Endothelial cell of umbilical vein (primary cell): Measurements from ENCODE around the gene PNPLA6. TPM values are rescaled to one million over a fixed set of nuclear protein-coding genes. Genes with fewer than 3 reads are reported as not detected.

Experiments used
- BruUV-seq: library from RNA; stranded (reverse); fragments of 400-500 nt; replicated peaks from 2 replicates; lab custom pipeline; 2021; lab: Mats Ljungman, UMichigan
- CTCF ChIA-PET: fragments of 300-600, 350-600 bp; sonication (Branson Sonifier 250); formaldehyde crosslinking; loops from one replicate; lab custom pipeline; 2021; ENCODE audit warnings: antibody characterized with exemption, inconsistent platforms; lab: Charles Lee
- POLR2A ChIA-PET: fragments of 300-600, 350-600 bp; sonication (Branson Sonifier 250); formaldehyde crosslinking; loops from one replicate; lab custom pipeline; 2021; ENCODE audit warnings: antibody characterized with exemption, inconsistent platforms; lab: Charles Lee
- DNase-seq: peaks from one replicate; pipeline ENCODE4 v3.0.0-alpha.2; 2011; ENCODE audit warnings: low read depth, low spot score
- FAIRE-seq: peaks from 2 replicates; lab custom pipeline; 2011; peaks lifted over from hg19 to GRCh38; lab: Jason Lieb, UNC
- H2AFZ ChIP-seq: 2 replicates; pipeline ENCODE4 v1.6.0; 2012; ENCODE audit warnings: low read depth, low read length, control low read depth, inconsistent platforms
- H3K27ac ChIP-seq: 2 replicates; pipeline ENCODE4 v1.5.1; 2011; ENCODE audit warnings: low read depth, mild to moderate bottlenecking, control low read depth, low read length, moderate library complexity; ENCODE audit not compliant: insufficient read depth
- H3K27me3 ChIP-seq, 2 experiments: 2 replicates each; pipeline versions ENCODE4 v1.6.0 to v1.6.1; 2011; ENCODE audit warnings: low read length in 2 of 2, mixed read lengths in 1 of 2; ENCODE audit not compliant: control insufficient read depth in 2 of 2, insufficient read depth in 2 of 2
- H3K36me3 ChIP-seq, 2 experiments: 2 replicates in 1 of 2; 3 replicates in 1 of 2; pipeline ENCODE4 v1.5.1; 2011; ENCODE audit warnings: low read length in 2 of 2, mild to moderate bottlenecking in 1 of 2, moderate library complexity in 1 of 2; ENCODE audit not compliant: control insufficient read depth in 2 of 2, insufficient read depth in 2 of 2; ENCODE audit errors: extremely low read depth in 1 of 2
- H3K4me1 ChIP-seq: 3 replicates; pipeline ENCODE4 v1.5.1; 2011; ENCODE audit warnings: mild to moderate bottlenecking, low read length; ENCODE audit not compliant: control insufficient read depth, insufficient read depth; ENCODE audit errors: extremely low read depth
- H3K4me2 ChIP-seq: 2 replicates; pipeline ENCODE4 v1.6.1; 2011; ENCODE audit warnings: low read length, control low read depth, mixed read lengths; ENCODE audit not compliant: insufficient read depth
- H3K4me3 ChIP-seq, 3 experiments: fragments of 200-600 bp in 1 of 3; sonication (generic), shearing (Covaris generic) in 1 of 3; replicated peaks in 1 of 3; 2 replicates each; pipeline ENCODE4 v1.5.1; 2011 to 2016; ENCODE audit warnings: control low read depth in 3 of 3, low read length in 3 of 3, mild to moderate bottlenecking in 2 of 3, inconsistent platforms in 1 of 3, low read depth in 1 of 3, moderate library complexity in 1 of 3; ENCODE audit not compliant: insufficient read depth in 1 of 3
- H3K79me2 ChIP-seq: 2 replicates; pipeline ENCODE4 v1.6.0; 2012; ENCODE audit warnings: low read length, inconsistent platforms; ENCODE audit not compliant: control insufficient read depth, insufficient read depth
- H3K9ac ChIP-seq: replicated peaks from 2 replicates; pipeline ENCODE3; 2011; ENCODE audit warnings: low read length, control low read depth; ENCODE audit not compliant: insufficient read depth; ENCODE audit errors: extremely low read depth
- H3K9me1 ChIP-seq: replicated peaks from 3 replicates; pipeline ENCODE4 v1.6.0; 2011; ENCODE audit warnings: mild to moderate bottlenecking, low read length; ENCODE audit not compliant: control insufficient read depth, insufficient read depth; ENCODE audit errors: extremely low read depth
- H3K9me3 ChIP-seq: replicated peaks from 2 replicates; pipeline ENCODE4 v1.5.1; 2012; ENCODE audit warnings: low read length, inconsistent platforms; ENCODE audit not compliant: control insufficient read depth, insufficient read depth
- H4K20me1 ChIP-seq: replicated peaks from 2 replicates; pipeline ENCODE3; 2011; ENCODE audit warnings: mild to moderate bottlenecking, low read length; ENCODE audit not compliant: control insufficient read depth, insufficient read depth; ENCODE audit errors: extremely low read depth
- FOS ChIP-seq: IDR thresholded peaks from 2 replicates; pipeline ENCODE4 v1.6.1; 2011; ENCODE audit warnings: mild to moderate bottlenecking, low read length, moderate library complexity, borderline replicate concordance; ENCODE audit not compliant: insufficient read depth
- MYC ChIP-seq: IDR thresholded peaks from one replicate; pipeline ENCODE4 v1.6.1; 2011; ENCODE audit warnings: mild to moderate bottlenecking, low read depth, low read length
- POLR2AphosphoS5 ChIP-seq: IDR thresholded peaks from 2 replicates; pipeline ENCODE4 v1.6.1; 2012; ENCODE audit warnings: low read depth, mild to moderate bottlenecking, control low read depth, low read length, moderate library complexity; ENCODE audit not compliant: insufficient read depth
- dilution Hi-C: fragments of 300-500 bp; cut with MboI; formaldehyde crosslinking; loops from one replicate; pipeline ENCODE4 v1.15.0; 2019; ENCODE audit warnings: low sequenced_read_pairs; ENCODE audit not compliant: extremely low pct_ligation_motif_present
- intact Hi-C: fragments of 100-400 bp; cut with micrococcal nuclease; formaldehyde crosslinking; loops from one replicate; pipeline ENCODE4 v1.10.0; 2022
- polyA plus RNA-seq, 4 experiments: library from polyadenylated mRNA; depleted of rRNA in 3 of 4; stranded (reverse) in 3 of 4; unstranded in 1 of 4; fragments of >200 nt; gene quantifications; 2 replicates each; pipeline versions ENCODE4 v1.2.1 to v1.2.3, GENCODE V29; 2011 to 2012; ENCODE audit warnings: missing spikeins in 1 of 4
- total RNA-seq: library from RNA; stranded (reverse); gene quantifications from 2 replicates; pipeline ENCODE4 v1.2.3, GENCODE V29; 2021
- TF ChIP-seq, protein P1 (sequence below), 2 donors: IDR thresholded peaks; 1 replicate in 1 of 2; 2 replicates in 1 of 2; pipeline ENCODE4 v1.5.1; 2011; ENCODE audit warnings: low read length in 2 of 2, mild to moderate bottlenecking in 2 of 2, moderate library complexity in 2 of 2, control low read depth in 1 of 2, inconsistent platforms in 1 of 2, low read depth in 1 of 2; ENCODE audit not compliant: insufficient read depth in 1 of 2; ENCODE audit errors: extremely low read depth in 1 of 2

The PNPLA6 gene
- total and polyA plus RNA-seq, 2 donors (not counting 3 experiments of a cell fraction or from before 2014, with no cell fraction given) = 106 to 164 TPM

DNA sequence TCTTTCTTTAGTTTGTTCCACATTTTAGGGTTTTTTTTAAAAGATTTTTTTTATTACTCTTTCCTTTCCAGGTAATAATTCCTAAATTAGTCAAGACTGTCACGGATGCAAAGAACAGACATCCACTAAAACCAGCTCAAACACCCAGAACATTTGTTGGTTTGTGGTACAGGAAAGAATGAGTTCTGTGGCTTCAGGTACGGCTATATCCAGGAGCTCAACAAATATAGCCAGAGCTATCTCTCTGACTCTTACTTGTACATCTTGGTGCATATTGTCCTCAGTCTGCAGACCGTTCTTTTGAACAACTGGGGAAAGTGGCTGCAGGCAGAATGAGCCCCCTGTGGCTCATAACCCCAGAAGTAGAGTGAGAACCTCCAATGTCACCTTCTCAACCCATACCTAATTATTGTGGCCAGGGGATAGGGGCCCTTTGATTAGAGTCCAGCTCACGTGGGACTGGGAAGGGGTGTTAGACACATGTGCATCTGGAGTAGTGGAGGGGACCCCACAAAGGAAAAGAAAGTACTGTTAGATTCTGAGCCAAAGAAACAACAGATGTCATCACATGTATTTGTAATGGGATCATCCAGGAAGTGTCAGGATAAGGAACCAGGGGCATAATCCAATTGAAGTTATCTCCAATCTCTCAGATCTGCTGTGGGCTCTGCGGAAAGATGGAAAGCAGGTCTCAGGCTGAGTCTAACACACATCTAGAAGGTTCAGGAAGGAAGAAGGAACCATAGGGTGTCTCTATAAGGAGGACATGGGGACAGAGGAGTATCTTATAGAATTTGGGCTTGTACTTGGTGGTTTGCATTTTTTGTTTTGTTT lies 21.5 kb upstream of the PNPLA6 start:
- H3K9ac ChIP-seq = no peak overlapping the region
- intact Hi-C loops (no loop called here), dilution Hi-C loops (no loop called here)
- ChIA-PET POLR2A (no interaction called here), CTCF (no interaction called here)
- H3K4me2 ChIP-seq = no peak overlapping the region
- no peak overlapping the region for H3K4me3 ChIP-seq
- no peak for DNase-seq
- no peaks in the 10 kb centered on the region for H3K9me1 ChIP-seq
- no peak for TF ChIP-seq POLR2AphosphoS5
- TF ChIP-seq, protein P1, sequence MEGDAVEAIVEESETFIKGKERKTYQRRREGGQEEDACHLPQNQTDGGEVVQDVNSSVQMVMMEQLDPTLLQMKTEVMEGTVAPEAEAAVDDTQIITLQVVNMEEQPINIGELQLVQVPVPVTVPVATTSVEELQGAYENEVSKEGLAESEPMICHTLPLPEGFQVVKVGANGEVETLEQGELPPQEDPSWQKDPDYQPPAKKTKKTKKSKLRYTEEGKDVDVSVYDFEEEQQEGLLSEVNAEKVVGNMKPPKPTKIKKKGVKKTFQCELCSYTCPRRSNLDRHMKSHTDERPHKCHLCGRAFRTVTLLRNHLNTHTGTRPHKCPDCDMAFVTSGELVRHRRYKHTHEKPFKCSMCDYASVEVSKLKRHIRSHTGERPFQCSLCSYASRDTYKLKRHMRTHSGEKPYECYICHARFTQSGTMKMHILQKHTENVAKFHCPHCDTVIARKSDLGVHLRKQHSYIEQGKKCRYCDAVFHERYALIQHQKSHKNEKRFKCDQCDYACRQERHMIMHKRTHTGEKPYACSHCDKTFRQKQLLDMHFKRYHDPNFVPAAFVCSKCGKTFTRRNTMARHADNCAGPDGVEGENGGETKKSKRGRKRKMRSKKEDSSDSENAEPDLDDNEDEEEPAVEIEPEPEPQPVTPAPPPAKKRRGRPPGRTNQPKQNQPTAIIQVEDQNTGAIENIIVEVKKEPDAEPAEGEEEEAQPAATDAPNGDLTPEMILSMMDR (IDR thresholded peaks at IDR 0.05; ENCODE audit: extremely low read depth in 1 of 2, insufficient read depth in 1 of 2, low read depth in 1 of 2, low read length in 2 of 2) = no peak
- TF ChIP-seq MYC = no peak
- no peak for TF ChIP-seq FOS
- H2AFZ ChIP-seq = no peak overlapping the region
- no peak overlapping the region for H3K27ac ChIP-seq
- H3K27me3 ChIP-seq = peaks cover 0 to 3% of the 10 kb centered on the region in 2 experiments
- H3K36me3 ChIP-seq = peaks cover 0 to 2% of the 10 kb centered on the region in 2 experiments
- no TSS peak for BruUV-seq
- no peaks in the 10 kb centered on the region for H4K20me1 ChIP-seq
- H3K79me2 ChIP-seq = peaks cover 4% of the 10 kb centered on the region
- H3K9me3 ChIP-seq = no peaks in the 10 kb centered on the region
- FAIRE-seq = no peak
- H3K4me1 ChIP-seq = peaks cover 12% of the 10 kb centered on the region
